HEK293T (cell line): ENCODE results near the gene TMEM183A.

ENCODE experiments used
- CTCF ChIA-PET: fragments of 350-600 bp; formaldehyde crosslinking; extraction: SDS; loops from one replicate; lab custom pipeline; 2021; ENCODE audit warnings: antibody characterized with exemption, inconsistent platforms; lab: Yijun Ruan, JAX
- POLR2A ChIA-PET: fragments of 350-600 bp; formaldehyde crosslinking; extraction: SDS; loops from one replicate; lab custom pipeline; 2020; ENCODE audit warnings: antibody characterized with exemption, inconsistent platforms; lab: Yijun Ruan, JAX
- DNase-seq: peaks from one replicate; pipeline ENCODE4 v3.0.0; 2012; ENCODE audit warnings: mixed read lengths; ENCODE audit errors: extremely low spot score
- ARNT ChIP-seq: fragments of 450-650 bp; IDR thresholded peaks from 2 replicates; pipeline ENCODE4 v1.6.1; 2017; ENCODE audit warnings: mild to moderate bottlenecking
- BHLHE40 ChIP-seq: fragments of 450-650 bp; IDR thresholded peaks from 2 replicates; pipeline ENCODE4 v1.6.1; 2016; ENCODE audit warnings: mild to moderate bottlenecking, moderate library complexity, borderline replicate concordance
- CTBP1 ChIP-seq: fragments of 450-650 bp; IDR thresholded peaks from 2 replicates; pipeline ENCODE4 v1.6.1; 2016; ENCODE audit warnings: borderline replicate concordance
- ELF4 ChIP-seq: fragments of 450-650 bp; IDR thresholded peaks from 2 replicates; pipeline ENCODE4 v1.6.1; 2017; ENCODE audit warnings: antibody characterized with exemption
- FOXA1 ChIP-seq: fragments of 450-650 bp; IDR thresholded peaks from 2 replicates; pipeline ENCODE4 v1.6.1; 2016; ENCODE audit warnings: mild to moderate bottlenecking
- FOXK2 ChIP-seq: fragments of 450-650 bp; IDR thresholded peaks from 2 replicates; pipeline ENCODE4 v1.6.1; 2016; ENCODE audit warnings: mild to moderate bottlenecking
- FOXM1 ChIP-seq: fragments of 450-650 bp; IDR thresholded peaks from 2 replicates; pipeline ENCODE4 v1.6.1; 2017; ENCODE audit warnings: mild to moderate bottlenecking, borderline replicate concordance
- HDGF ChIP-seq: fragments of 450-650 bp; IDR thresholded peaks from 2 replicates; pipeline ENCODE4 v1.6.1; 2017; ENCODE audit warnings: antibody characterized with exemption, borderline replicate concordance
- L3MBTL2 ChIP-seq: fragments of 450-650 bp; conservative IDR thresholded peaks from 2 replicates; pipeline ENCODE4 v1.6.1; 2016; ENCODE audit warnings: mild to moderate bottlenecking
- LEF1 ChIP-seq: fragments of 450-650 bp; IDR thresholded peaks from 2 replicates; pipeline ENCODE4 v1.6.1; 2017; ENCODE audit warnings: mild to moderate bottlenecking, borderline replicate concordance
- NFRKB ChIP-seq: fragments of 450-650 bp; IDR thresholded peaks from 2 replicates; pipeline ENCODE4 v1.6.1; 2016; ENCODE audit warnings: mild to moderate bottlenecking, moderate library complexity
- PKNOX1 ChIP-seq: fragments of 450-650 bp; IDR thresholded peaks from 2 replicates; pipeline ENCODE4 v1.6.1; 2016
- SP1 ChIP-seq: fragments of 450-650 bp; IDR thresholded peaks from 2 replicates; pipeline ENCODE4 v1.6.1; 2017
- SUZ12 ChIP-seq: fragments of 450-650 bp; IDR thresholded peaks from 2 replicates; pipeline ENCODE4 v1.6.1; 2016; ENCODE audit warnings: mild to moderate bottlenecking
- TARDBP ChIP-seq: fragments of 450-650 bp; IDR thresholded peaks from 2 replicates; pipeline ENCODE4 v1.6.1; 2016
- ZNF384 ChIP-seq: fragments of 450-650 bp; IDR thresholded peaks from 2 replicates; pipeline ENCODE4 v1.6.1; 2016

TMEM183A gene

DNA sequence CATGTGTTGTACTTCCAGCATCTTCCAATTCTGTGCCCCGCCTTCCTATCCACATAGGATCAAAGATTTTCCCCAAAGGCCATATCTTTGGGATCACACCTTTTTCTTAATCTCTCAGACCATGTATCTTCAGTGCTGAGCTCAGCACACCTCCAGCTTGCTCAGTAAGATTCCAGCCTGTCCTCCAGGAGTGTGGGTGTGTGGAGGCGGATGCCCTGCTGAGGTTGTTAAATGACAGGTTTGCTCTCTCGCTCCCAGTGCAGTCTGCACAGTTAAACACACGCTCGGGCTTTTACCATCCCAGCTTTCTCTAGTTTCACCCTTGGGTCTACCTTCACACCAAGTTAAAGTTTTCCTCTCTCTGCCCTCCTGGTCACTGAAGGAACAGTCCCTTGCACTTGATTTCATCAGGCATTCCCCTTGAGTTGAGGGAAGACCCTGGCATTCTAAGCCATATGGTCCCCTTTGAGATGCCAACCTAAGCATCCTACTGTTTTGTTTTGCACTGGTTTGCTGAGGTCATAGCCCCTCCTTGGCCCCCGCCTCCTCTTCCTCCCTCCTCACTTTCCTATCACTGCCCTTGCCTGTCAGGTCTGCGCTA, 64.9 kb downstream of the TMEM183A start:
- ChIA-PET POLR2A (no interaction called here), CTCF (no interaction called here)
- no peak for TF ChIP-seq LEF1
- TF ChIP-seq SUZ12, result no peak
- TF ChIP-seq BHLHE40, result no peak
- no peak for TF ChIP-seq NFRKB
- no peak for TF ChIP-seq FOXA1
- no peak for TF ChIP-seq ELF4
- TF ChIP-seq TARDBP, result no peak

DNA sequence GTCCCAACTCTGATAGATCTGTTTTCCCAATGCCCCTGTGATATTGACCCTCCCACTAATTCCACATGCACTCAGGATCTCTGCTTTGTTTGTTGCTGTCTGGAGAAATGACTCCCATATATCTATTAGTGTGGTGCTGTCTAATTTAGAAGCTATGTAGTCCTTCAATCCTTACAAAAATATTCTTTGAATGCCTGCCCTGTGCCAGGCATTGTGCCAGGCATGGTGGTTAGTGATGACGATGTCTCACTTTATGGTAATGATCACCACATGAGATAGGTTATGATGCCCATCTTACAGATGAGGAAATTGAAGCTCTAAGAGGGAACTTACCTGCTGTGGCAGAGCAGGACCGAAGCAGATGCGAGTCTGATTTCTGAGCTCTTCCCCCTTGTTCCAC, 65.7 kb downstream of the TMEM183A start:
- TF ChIP-seq SUZ12, result no peak
- no peak for TF ChIP-seq FOXK2
- TF ChIP-seq FOXM1, result no peak
- TF ChIP-seq ELF4, result no peak
- no peak for TF ChIP-seq SP1
- TF ChIP-seq ARNT, result no peak
- no peak for TF ChIP-seq TARDBP
- TF ChIP-seq ZNF384, result no peak
- TF ChIP-seq HDGF, result no peak
- TF ChIP-seq FOXA1, result no peak
- TF ChIP-seq PKNOX1, result no peak
- CTCF ChIA-PET, result no interaction called here
- no peak for DNase-seq
- POLR2A ChIA-PET, result no interaction called here

More for the DNA sequence above, 64.9 kb downstream of the TMEM183A start:
- DNase-seq, result no peak

GRCh38 chr1:203073469-203073868, 66.3 kb downstream of the TMEM183A start:
- CTCF ChIA-PET, result no interaction called here
- POLR2A ChIA-PET, result no interaction called here
- TF ChIP-seq LEF1 (no peak), HDGF (no peak), NFRKB (no peak), ZNF384 (no peak), FOXM1 (no peak), ARNT (no peak), FOXA1 (no peak), ELF4 (no peak), L3MBTL2 (no peak), SP1 (no peak), PKNOX1 (no peak), FOXK2 (no peak), CTBP1 (no peak), TARDBP (no peak), SUZ12 (no peak), BHLHE40 (no peak)
- DNase-seq, result no peak
